ENCODE data around the gene ADAR. TPM values are rescaled to one million over a fixed set of nuclear protein-coding genes. Genes with fewer than 3 reads are reported as not detected.

Gene ADAR
- total and polyA plus RNA-seq, 2 experiments from 2014 or later: 96.4 to 188 TPM

- TF ChIP-seq ZNF462 (CRISPR knock-in tag; IDR thresholded peaks at IDR 0.05): no peak
- TF ChIP-seq STAT1 (IDR thresholded peaks at IDR 0.05; ENCODE audit: unreplicated experiment): no peak
These were observed 12.8 kb upstream of the ADAR start (continued) for GRCh38 chr1:154620751-154621150.

- ATAC-seq (no peak), DNase-seq (ENCODE audit: low spot score) (no peak)
- TF ChIP-seq CTCF (conservative IDR thresholded peaks at IDR 0.05; ENCODE audit: low read depth in 2 of 2) (no peak), JUNB (IDR thresholded peaks at IDR 0.05; ENCODE audit: unreplicated experiment) (no peak), ZNF331 (CRISPR knock-in tag; IDR thresholded peaks at IDR 0.05; ENCODE audit: low read depth) (no peak), EZH2phosphoT487 (IDR thresholded peaks at IDR 0.05; ENCODE audit: unreplicated experiment) (no peak), ZNF114 (CRISPR knock-in tag; IDR thresholded peaks at IDR 0.05) (no peak), ZNF462 (CRISPR knock-in tag; IDR thresholded peaks at IDR 0.05) (no peak)
These were observed 11.4 kb upstream of the ADAR start for GRCh38 chr1:154619181-154619948.

More at GRCh38 chr1:154619181-154619948, 11.4 kb upstream of the ADAR start:
- Histone ChIP-seq H3K4me1 (ENCODE audit: insufficient read depth) (peaks cover 31% of the 10 kb centered on the region), H3K36me3 (ENCODE audit: insufficient read depth) (no peaks in the 10 kb centered on the region), H3K27ac (ENCODE audit: low read depth) (no peak overlapping the region), H2AFZ (no peak overlapping the region), H3K27me3 (ENCODE audit: insufficient read depth) (no peaks in the 10 kb centered on the region), H3F3A (replicated peaks; ENCODE audit: low read depth) (no peaks in the 10 kb centered on the region), H3K9me2 (ENCODE audit: insufficient read depth) (no peaks in the 10 kb centered on the region), H3K4me2 (no peak overlapping the region), H3K79me2 (replicated peaks; ENCODE audit: insufficient read depth) (peaks cover 100% of the 10 kb centered on the region), H4K20me1 (replicated peaks; ENCODE audit: insufficient read depth) (peaks cover 22% of the 10 kb centered on the region), H3K4me3 (no peak overlapping the region)
- Mint-ChIP-seq H3K27ac (no peak overlapping the region; the same call in 1 of the 2 replicates), H3K9me3 (no peaks in the 10 kb centered on the region), H3K27me3 (ENCODE audit: insufficient read depth, low read depth, poor library complexity) (peaks cover 8% of the 10 kb centered on the region), H3K4me3 (no peak overlapping the region), H3K4me1 (peaks cover 35% of the 10 kb centered on the region), H3K36me3 (ENCODE audit: low read depth) (peaks cover 3% of the 10 kb centered on the region; the same call in 1 of the 3 replicates)

Data from GM23338 (cell line).